GM19467 (cell line): Measurements from ENCODE around the gene MNT.

Experiments used
- ATAC-seq: cut with Tn5 transposase; IDR thresholded peaks from one replicate; pipeline ENCODE4 v1.9.1; 2021; ENCODE audit warnings: mild to moderate bottlenecking, moderate library complexity; ENCODE audit not compliant: unreplicated experiment

Gene MNT

GRCh38 chr17:2396568-2397246, 4.2 kb downstream of the MNT start:
- ATAC-seq, result no peak

GRCh38 chr17:2396192-2396567, 4.7 kb downstream of the MNT start:
- ATAC-seq, result no peak

- ATAC-seq, result no peak
Measured at GRCh38 chr17:2395258-2396181, 5.3 kb downstream of the MNT start.

GRCh38 chr17:2394775-2395201, 6.1 kb downstream of the MNT start:
- ATAC-seq, result no peak

GRCh38 chr17:2393954-2394749, 6.7 kb downstream of the MNT start:
- ATAC-seq, result no peak

- ATAC-seq, result peak; percentile 39
Measured at GRCh38 chr17:2393174-2393953, 7.5 kb downstream of the MNT start.

GRCh38 chr17:2392252-2393173, 8.3 kb downstream of the MNT start:
- peak; percentile 48 for ATAC-seq

GRCh38 chr17:2391597-2392251, 9.1 kb downstream of the MNT start:
- ATAC-seq, result no peak

- ATAC-seq, result no peak
Measured at GRCh38 chr17:2390199-2390836, 10.5 kb downstream of the MNT start.

GRCh38 chr17:2388683-2389055, 12.2 kb downstream of the MNT start:
- no peak for ATAC-seq

GRCh38 chr17:2388020-2388682, 12.7 kb downstream of the MNT start:
- ATAC-seq, result no peak

- no peak for ATAC-seq
Measured at GRCh38 chr17:2387086-2388019, 13.5 kb downstream of the MNT start.

- no peak for ATAC-seq
Measured at GRCh38 chr17:2386400-2387085, 14.3 kb downstream of the MNT start.

- ATAC-seq, result no peak
Measured at GRCh38 chr17:2385240-2386210, 15.3 kb downstream of the MNT start.

GRCh38 chr17:2384439-2385127, 16.3 kb downstream of the MNT start:
- ATAC-seq, result no peak
